HG03432 (cell line): ENCODE results near the gene METAP1.
A peak's percentile ranks its signal among the peaks of the same experiment; 100 is the strongest.
"Not testable (repeated sequence)": the region's sequence is repeated elsewhere in the genome, so short reads cannot be mapped to it uniquely, and the experiment has no call there.

Experiments
- ATAC-seq: cut with Tn5 transposase; IDR thresholded peaks from one replicate; pipeline ENCODE4 v1.9.1; 2021; ENCODE audit warnings: mild to moderate bottlenecking, moderate library complexity; ENCODE audit not compliant: unreplicated experiment

Gene METAP1

DNA sequence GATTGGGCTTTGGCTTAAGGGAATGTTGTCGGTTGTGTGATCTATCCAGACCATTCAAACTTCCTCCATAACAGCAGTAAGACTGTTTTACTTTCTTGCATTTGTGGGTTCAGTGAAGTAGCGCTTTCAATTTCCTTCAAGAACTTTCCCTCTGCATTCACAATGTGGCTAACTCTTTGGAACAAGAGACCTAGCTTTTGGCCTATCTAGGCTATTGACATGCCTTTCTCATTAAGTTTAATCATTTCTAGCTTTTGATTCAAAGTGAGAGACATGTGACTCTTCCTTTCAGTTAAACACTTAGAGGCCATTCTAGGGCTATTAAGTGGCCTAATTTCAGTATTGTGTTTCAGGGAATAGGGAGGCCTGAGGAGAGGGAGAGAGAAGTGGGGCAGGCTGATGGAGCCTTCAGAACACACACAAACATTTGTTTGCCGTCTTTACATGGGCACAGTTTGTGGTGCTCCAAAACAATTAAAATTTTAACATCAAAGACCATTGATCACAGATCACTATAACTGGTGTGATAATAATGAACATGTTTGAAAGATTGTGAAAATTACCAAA, 59.0 kb downstream of the METAP1 start:
- ATAC-seq = peak; percentile 58

DNA sequence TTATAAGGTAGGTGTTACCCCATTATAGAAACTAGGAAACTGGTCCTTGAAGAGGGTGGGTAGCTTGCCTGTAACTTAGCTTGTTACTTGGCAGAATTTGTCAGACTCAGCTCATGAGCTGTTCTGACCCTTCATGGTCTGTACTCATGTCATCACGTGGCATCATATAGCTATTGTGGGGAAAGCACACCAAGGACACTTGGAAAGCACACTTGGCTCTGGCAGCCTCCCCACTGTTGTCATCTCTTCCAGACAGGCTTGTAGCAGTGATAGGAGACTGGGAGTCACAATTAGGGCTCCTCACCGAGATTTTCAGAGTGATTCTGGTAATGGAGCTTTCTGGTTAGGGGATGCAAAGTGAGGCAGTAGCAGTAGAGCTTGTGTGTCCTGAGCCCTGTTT, 62.7 kb downstream of the METAP1 start:
- no peak for ATAC-seq

DNA sequence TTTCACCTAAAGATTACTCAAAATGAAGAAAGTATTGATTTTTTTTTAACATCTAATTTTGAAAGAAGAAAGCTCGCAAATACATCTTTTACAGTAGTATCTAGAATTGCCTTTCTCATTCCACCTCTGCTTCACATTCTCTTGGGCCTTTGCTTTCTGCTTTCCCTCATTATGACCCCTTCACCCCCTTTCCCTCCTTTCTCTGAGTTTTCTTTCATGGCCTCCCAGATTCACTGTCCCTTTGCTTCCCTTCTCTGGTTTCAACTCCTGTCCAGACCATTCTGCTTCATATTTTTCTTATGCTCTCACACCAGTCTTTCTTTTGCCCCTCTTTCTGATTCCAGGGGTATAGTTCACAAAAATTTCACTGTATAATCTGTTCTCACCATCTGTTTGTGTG, 64.0 kb downstream of the METAP1 start:
- no peak for ATAC-seq

DNA sequence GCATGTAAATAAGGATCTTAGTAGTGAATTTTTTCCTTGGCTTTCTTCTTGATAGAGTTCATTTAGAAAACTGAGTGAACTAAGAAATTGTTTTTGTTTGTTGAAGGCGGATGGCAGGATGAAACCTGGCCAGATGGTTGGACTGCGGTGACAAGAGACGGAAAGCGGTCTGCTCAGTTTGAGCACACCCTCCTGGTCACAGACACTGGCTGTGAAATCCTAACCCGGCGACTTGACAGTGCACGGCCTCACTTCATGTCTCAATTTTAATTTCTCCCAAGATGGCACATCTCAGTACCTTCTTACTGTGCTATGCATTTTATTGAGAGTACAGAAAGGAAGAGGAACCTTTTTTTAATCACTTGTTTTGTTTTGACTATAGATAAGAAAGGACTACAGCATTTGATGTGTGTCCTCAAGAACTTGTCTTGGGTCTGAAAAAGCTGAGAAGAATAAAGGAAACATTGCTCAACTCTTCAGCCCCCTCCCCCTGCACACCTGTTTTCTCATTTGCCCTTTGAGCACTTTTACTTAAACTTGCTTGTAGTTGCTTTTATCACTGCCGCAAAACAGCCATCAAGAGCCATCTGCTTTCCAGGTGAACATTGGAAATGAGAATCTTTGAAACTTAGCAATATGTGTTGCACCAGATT, 65.7 kb downstream of the METAP1 start:
- ATAC-seq = no peak

DNA sequence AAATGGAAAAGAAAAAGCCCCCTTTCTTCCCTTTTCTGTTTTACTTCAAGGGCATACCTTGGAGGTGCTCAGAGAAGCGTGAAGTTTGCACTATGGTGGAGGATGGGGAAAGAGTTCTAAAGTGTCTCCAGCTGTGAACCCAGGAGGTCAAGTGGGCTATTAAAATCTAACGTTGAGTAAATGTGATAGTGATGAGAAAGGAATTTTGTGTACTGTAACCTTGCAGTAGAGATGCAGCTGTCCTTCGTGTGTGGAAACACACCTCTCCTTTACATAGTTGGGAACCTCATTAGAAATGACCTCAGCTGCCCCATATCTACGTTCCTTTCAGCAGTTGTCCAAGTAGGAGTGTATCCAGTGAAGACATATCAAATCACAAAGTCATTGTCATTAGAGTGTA, 66.6 kb downstream of the METAP1 start:
- no peak for ATAC-seq

DNA sequence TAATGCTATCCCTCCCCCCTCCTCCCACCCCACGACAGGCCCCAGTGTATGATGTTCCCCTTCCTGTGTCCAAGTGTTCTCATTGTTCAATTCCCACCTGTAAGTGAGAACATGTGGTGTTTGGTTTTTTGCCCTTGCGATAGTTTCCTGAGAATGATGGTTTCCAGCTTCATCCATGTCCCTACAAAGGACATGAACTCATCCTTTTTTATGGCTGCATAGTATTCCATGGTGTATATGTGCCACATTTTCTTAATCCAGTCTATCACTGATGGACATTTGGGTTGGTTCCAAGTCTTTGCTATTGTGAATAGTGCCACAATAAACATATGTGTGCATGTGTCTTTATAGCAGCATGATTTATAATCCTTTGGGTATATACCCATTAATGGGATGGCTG, 70.0 kb downstream of the METAP1 start:
- not testable (repeated sequence) for ATAC-seq

DNA sequence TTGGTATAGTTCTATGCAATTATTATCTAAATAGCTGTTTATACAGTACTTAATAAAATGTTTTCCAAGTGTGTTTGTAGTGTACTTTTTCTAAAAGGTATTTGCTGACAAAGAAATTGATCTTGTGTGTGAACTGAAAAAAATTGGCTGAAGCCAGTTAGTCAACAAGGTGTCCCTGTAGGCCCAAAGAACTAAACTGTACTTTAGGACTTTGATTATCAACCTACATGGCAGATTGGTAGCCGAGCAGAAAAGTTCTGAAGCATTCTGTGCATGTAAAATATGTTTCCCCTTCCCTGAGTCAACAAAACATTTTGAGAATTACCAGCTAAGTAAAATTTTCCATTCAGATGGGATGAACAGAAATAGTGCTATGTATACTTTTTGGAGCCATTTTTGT, 72.1 kb downstream of the METAP1 start:
- no peak for ATAC-seq

DNA sequence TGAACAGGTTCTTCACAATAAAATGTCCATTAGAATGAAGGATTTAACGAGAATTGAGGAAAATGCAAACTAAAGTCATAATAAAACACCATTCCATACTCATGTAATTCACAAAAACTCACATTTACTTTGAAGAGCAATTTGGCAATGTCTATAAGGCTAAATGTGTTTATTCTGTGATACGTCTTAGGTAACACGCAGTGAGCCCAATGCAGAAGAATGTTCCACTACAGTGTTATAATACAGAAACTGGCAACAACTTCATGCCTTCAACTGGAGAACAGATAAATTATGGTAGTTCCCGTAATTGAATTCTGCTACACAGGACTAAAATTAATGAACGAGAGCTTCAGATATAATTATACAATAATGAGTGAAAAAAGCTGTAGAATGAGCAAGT, 75.6 kb downstream of the METAP1 start:
- ATAC-seq = no peak

DNA sequence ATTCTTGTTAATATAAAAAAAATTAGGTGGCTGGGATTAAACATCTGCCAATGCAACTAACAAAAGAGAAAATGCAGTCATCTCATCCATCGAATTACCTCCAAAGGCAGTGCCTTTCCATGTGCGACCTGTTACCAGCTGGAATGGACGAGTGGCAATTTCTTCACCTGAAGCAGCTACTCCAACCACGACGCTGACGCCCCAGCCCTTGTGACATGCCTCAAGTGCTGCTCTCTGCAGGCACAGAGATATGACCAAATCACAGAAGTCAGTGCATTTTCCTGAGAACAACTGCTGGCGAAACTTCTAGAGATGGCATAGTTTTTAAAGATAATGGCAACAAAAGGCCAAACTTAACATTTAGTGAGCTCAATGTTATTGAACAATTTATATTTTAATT, 79.3 kb downstream of the METAP1 start:
- ATAC-seq = no peak

DNA sequence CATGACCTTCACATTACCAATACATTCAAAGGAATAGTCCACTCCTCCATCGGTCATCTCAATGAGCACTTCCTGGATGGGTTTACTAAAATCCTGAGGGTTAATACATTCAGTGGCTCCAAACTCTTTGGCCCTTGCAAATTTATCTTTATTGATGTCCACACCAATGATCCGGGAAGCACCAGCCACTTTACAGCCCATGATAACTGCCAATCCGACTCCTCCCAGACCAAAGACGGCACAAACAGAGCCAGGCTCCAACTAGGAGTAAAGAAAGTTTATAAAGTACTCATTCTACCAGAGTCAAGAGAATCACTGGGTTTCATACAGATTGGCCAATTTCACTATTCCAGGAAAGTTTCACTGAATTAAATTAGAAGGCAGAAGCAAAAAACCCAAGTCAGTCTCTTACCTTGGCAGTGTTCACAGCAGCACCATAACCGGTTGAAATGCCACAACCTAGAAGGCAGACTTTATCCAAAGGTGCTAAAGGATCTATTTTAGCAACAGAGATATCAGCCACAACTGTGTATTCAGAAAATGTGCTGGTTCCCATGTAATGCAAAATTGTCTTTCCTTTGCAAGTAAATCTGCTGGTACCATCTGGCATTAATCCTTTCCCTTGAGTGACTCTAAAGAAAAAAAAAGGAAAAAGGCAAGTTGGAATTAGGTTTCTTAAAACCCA, 80.9 kb downstream of the METAP1 start:
- no peak for ATAC-seq

DNA sequence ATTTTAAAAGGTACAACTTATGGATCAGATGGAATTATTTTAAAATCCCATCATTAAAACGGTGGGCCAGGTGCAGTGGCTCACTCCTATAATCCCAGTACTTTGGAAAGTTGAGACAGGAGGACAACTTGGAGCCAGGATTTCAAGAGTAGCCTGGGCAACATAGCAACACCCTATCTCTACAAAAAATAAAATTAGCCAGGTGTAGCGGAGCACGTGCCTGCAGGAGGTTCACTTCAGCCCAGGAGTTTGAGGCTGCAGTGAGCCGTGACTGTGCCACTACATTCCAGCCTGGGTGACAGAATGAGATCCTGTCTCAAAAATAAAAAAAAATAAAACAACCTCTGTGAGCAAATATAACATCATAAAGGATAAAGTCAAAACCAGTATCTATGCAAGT, 81.7 kb downstream of the METAP1 start:
- ATAC-seq = no peak

DNA sequence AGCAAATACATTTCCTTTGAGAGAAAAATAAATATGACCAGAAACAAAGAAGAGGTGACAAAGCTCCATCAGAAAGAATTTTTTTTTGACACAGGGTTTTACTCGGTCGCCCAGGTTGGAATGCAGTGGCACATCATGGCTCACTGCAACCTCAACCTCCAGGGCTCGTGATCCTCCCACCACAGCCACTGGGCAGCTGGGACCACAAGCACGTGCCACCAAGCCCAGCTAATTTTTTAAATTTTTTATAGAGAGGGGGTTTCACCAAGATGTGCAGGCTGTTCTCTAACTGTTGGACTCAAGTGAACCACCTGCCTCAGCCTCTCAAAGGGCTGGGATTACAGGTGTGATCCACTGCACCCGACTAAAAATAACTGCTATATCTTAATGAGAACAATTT, 82.8 kb downstream of the METAP1 start:
- no peak for ATAC-seq

DNA sequence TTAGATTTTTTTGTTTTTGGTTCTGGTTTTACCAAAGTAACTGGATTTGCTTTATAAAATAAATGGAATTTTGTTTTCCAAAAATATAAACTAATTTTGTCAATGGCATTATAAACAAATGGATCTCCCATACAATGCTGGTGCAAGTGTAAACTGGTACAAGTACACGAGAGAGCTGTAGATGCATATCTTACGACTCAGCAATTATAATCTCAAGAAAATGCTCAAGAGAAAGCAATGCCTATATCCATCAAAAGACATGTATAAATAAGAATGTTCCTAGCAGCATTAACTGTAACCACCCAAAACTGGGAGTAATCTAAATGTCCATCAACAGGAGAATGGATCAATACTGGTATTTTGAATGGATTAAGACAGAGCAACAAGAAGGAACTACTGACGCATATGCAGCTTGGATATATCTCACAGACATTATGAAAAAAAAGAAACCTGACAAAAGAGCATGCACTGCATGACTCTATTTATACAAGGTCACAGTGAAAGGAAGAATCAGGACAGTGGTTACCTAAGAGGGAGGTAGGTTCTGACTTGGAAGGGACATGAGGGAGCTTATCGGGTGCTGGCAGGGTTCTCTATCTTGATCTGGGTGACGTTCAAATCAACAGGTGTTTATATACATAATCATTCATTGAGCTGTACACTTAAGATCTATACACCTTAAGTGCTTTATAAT, 83.6 kb downstream of the METAP1 start:
- no peak for ATAC-seq

DNA sequence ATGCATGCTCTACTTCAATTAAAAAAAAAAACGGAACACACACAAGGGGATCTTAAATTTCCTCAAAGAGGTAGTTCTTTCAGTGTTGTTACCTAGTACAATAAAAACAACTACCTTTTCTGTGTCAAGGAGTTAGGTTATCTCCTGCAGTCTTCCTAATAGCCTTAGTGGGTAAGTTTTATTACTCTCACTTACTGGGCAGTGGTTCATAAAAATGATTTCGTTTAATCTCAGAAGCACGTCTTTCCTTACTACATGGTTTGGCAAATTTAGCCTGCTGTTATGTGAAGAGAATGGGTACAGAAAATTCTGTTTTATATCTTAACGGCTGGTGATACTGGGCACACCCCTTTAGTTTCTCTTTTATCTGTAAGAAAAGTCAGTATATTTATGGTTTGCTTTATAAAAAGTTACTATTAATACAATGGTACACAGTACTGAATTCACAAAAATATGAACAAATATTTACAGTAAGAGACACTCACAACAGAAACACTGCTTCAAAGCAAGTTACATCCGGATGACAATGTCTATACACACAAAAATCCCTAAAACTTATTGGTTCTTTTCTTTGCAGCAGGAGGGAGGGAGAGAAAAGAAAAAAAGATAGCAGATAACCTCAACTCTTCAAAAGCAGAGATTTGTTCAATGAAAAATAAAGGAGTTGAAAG, 84.2 kb downstream of the METAP1 start:
- no peak for ATAC-seq

DNA sequence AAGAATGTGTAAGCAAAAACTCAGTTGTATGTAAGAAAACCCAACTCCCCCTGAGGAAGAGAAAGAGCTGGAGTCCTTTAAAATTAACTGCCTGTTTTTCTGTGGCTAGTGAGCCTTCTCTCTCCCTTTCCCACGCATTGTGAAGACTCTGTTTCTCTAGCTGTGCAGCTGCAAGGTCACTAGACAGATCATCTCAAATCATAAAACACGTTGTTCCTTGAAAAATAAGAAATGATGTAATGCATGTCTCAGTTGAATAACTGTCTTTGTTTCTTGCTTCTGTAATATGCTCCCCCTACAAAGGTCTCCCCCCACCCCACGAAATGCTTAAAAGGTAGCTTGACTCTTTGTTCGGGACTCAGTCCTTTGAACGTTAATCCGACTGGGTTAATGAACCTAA, 85.3 kb downstream of the METAP1 start:
- not testable (repeated sequence) for ATAC-seq

DNA sequence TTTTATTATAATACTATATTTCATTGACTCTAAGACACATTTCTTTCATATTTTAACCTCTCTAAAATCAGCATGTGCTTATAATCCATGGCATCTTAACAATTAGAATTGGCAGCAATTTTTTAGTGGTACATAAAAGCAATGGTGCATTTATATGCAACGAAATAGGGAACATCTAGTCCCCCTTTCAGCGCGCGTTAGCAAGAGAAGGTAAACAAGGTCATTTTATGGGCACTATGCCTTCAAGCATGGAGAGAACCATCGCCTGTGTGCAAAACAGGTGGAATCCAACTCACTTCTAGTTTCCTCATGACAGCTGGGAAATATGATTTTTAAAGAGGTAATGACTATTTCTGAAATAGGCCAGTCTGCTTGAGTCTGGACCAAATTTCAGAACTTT, 86.7 kb downstream of the METAP1 start:
- ATAC-seq = no peak

DNA sequence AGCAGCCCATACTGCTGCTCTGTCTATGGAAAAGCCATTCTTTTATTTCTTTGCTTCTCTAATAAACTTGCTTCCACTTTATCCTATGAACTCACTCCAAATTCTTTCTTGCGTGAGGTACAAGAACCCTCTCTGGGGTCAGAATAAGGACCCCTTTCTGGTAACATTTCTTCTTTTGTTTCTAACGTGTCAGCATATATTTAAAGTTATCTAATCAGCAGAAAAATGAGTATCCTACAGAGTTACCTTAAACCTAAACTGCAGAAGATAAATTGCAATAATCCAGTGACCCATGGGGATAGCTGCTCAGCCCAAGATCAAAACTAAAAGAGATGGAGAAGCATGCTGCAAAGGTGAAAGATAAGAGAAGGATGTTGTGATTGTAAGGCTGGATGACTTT, 89.1 kb downstream of the METAP1 start:
- ATAC-seq = no peak

DNA sequence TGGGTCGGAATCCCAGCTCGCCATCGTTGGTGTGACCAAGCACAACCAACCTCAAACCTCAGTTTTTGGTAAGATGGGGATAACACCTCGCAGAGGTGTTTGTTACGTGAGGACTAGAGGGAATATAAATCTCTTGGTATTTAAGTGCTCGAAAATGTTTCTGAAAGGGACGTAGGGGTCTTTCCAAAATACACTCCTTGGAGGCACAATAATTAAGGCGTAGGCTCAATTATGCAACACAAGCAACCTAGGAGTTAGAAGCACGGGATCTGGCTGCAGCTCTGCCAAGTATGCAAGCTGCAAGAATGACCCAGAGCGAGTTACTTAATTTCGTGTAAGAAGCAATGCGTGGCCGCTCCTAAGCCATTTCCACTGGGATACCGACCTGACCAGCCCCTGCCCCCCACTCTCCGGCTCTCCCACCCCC, 92.5 kb downstream of the METAP1 start:
- ATAC-seq = peak; percentile 27

DNA sequence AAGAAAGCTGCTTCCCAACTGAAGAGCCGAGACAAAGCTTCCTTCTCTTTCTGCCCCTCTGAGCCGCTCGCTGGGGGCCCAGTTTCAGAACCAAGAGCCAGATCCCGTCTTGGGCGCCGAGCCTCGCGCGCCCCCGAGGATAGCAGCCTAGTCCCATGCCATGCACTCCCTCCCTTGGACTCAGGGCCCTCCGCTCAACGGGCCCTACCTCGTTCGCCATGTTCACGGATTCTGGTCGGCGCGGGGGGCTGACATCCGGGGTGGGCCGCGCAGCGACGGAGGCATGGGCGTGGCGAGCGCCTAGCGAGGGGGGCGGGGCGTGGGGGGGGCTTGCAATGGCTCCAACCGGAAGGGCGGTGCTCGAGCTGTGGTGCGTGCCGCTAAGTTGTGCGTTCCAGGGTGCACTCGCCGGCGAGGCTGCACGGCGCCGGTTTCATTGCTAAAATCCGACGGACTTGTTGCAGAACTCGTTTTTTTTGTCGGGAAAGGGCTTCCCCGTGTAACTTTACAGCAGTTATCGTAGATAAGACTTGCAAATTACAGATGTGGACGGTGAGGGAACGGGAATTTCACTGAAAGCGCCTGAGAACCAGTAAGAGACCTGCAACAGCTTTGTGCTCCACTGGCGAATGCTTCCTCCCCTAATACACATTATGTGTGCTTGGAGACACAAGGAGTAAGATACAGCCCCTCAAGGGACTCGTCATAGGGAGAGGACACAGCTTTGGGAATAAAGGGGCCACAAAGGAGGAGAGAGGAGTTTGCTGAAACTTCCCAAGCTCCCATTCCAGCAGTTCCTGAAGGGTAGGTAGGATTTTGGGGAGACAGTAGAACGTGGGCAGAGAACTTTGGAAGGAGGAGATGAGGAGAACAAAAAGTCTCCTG, 93.2 kb downstream of the METAP1 start, which contains the start of gene ADH5:
Gene ADH5, minus strand, starts transcription at position 308 of the 885 bp plus-strand sequence. Its CDS starts 88 bp downstream, at position 220.
- peak; percentile 95 for ATAC-seq
